HepG2 (cell line): Measurements from ENCODE around the gene SYS1. TPM values are rescaled to one million over a fixed set of nuclear protein-coding genes. Genes with fewer than 3 reads are reported as not detected.
A peak's percentile ranks its signal among the peaks of the same experiment; 100 is the strongest.

Experiments
- ATF3 ChIP-seq: sonication (generic); formaldehyde crosslinking; IDR thresholded peaks from 2 replicates; pipeline ENCODE4 v1.4.0; 2020; ENCODE audit warnings: missing genetic modification reagents
- BORCS8-MEF2B ChIP-seq: sonication (generic); formaldehyde crosslinking; IDR thresholded peaks from 2 replicates; pipeline ENCODE4 v1.8.0; 2022; ENCODE audit warnings: mild to moderate bottlenecking, missing genetic modification reagents
- HMG20B ChIP-seq: conservative IDR thresholded peaks from 2 replicates; pipeline ENCODE4 v1.6.1; 2016; ENCODE audit warnings: missing genetic modification reagents, missing compliant biosample characterization
- ISL2 ChIP-seq: sonication (generic); formaldehyde crosslinking; IDR thresholded peaks from 2 replicates; pipeline ENCODE4 v1.5.0; 2020; ENCODE audit warnings: missing genetic modification reagents
- MAZ ChIP-seq, 2 experiments: sonication (generic) in 1 of 2; formaldehyde crosslinking in 1 of 2; IDR thresholded peaks; 2 replicates each; pipeline versions ENCODE4 v1.5.0 to v1.6.1; 2012 to 2020; ENCODE audit warnings: low read depth in 2 of 2, mild to moderate bottlenecking in 2 of 2, borderline replicate concordance in 1 of 2, improper control_type of control experiment in 1 of 2, low read length in 1 of 2, missing genetic modification reagents in 1 of 2, moderate library complexity in 1 of 2
- NKX3-1 ChIP-seq: sonication (generic); formaldehyde crosslinking; IDR thresholded peaks from 2 replicates; pipeline ENCODE4 v1.5.0; 2020; ENCODE audit warnings: missing genetic modification reagents
- RFXAP ChIP-seq: sonication (generic); formaldehyde crosslinking; IDR thresholded peaks from 2 replicates; pipeline ENCODE4 v1.4.0; 2020; ENCODE audit warnings: missing genetic modification reagents, borderline replicate concordance
- SOX13 ChIP-seq, 3 experiments: fragments of 450-650 bp in 1 of 3; sonication (generic) in 1 of 3; formaldehyde crosslinking in 1 of 3; IDR thresholded peaks in 2 of 3; conservative IDR thresholded peaks in 1 of 3; 2 replicates each; pipeline versions ENCODE4 v1.5.0 to v1.6.1; 2016 to 2020; ENCODE audit warnings: antibody characterized with exemption in 1 of 3, mild to moderate bottlenecking in 1 of 3, missing compliant biosample characterization in 1 of 3, missing genetic modification reagents in 1 of 3, moderate library complexity in 1 of 3
- TBL1XR1 ChIP-seq: fragments of 150-350 bp; IDR thresholded peaks from 2 replicates; pipeline ENCODE4 v1.6.1; 2014; ENCODE audit warnings: borderline replicate concordance, low read length; ENCODE audit not compliant: partially characterized antibody
- ZBTB37 ChIP-seq: sonication (generic); formaldehyde crosslinking; IDR thresholded peaks from 2 replicates; pipeline ENCODE4 v1.4.0; 2020; ENCODE audit warnings: mild to moderate bottlenecking, missing genetic modification reagents
- ZGPAT ChIP-seq: IDR thresholded peaks from 2 replicates; pipeline ENCODE4 v1.6.1; 2016; ENCODE audit warnings: mild to moderate bottlenecking
- ZNF205 ChIP-seq: IDR thresholded peaks from 2 replicates; pipeline ENCODE4 v1.6.1; 2018; ENCODE audit warnings: missing biosample characterization, missing genetic modification reagents
- ZNF224 ChIP-seq: sonication (generic); formaldehyde crosslinking; IDR thresholded peaks from 2 replicates; pipeline ENCODE4 v1.5.0; 2020; ENCODE audit warnings: mild to moderate bottlenecking, missing genetic modification reagents
- ZNF496 ChIP-seq: sonication (generic); formaldehyde crosslinking; IDR thresholded peaks from 2 replicates; pipeline ENCODE4 v1.8.1; 2023; ENCODE audit warnings: mild to moderate bottlenecking, moderate library complexity, missing genetic modification reagents; ENCODE audit not compliant: insufficient replicate concordance
- ZNF614 ChIP-seq: IDR thresholded peaks from 2 replicates; pipeline ENCODE4 v1.6.1; 2018; ENCODE audit warnings: missing biosample characterization, missing genetic modification reagents, inconsistent platforms, borderline replicate concordance
- polyA plus RNA-seq, 8 experiments: library from polyadenylated mRNA; depleted of rRNA in 3 of 8; stranded (reverse) in 7 of 8; unstranded in 1 of 8; fragments of >200 nt; fragmentation: Illumina TruSeq in 4 of 8; extraction: Trizol in 4 of 8; gene quantifications; 2 replicates each; pipeline versions ENCODE4 v1.2.1 to v1.2.3, GENCODE V29; 2011 to 2016; ENCODE audit warnings: low read depth in 4 of 8, missing spikeins in 1 of 8, mixed read lengths in 1 of 8; ENCODE audit not compliant: insufficient read depth in 1 of 8
- total RNA-seq, 5 experiments: library from RNA; depleted of rRNA; stranded (reverse); fragments of >200 nt; fragmentation: Illumina TruSeq; extraction: Trizol; gene quantifications; 2 replicates each; pipeline ENCODE4 v1.2.3, GENCODE V29; 2016; ENCODE audit warnings: low read depth in 1 of 5
- TF ChIP-seq, protein P1 (sequence below): IDR thresholded peaks from 2 replicates; pipeline ENCODE4 v1.6.1; 2016; ENCODE audit warnings: missing compliant biosample characterization, missing genetic modification reagents, borderline replicate concordance
- TF ChIP-seq, protein P2 (sequence below): sonication (generic); formaldehyde crosslinking; IDR thresholded peaks from 2 replicates; pipeline ENCODE4 v1.8.0; 2023; ENCODE audit warnings: mild to moderate bottlenecking, missing genetic modification reagents

The SYS1 gene
- total and polyA plus RNA-seq, 2 of the 13 experiments (the other 11 are each of a cell fraction or from before 2014, with no cell fraction given), result 38.3 to 65.6 TPM

GRCh38 chr20:45344168-45344860 is 18.6 kb upstream of the SYS1 start (continued):
- peak; percentile 86 for TF ChIP-seq ATF3
- TF ChIP-seq, protein P1, sequence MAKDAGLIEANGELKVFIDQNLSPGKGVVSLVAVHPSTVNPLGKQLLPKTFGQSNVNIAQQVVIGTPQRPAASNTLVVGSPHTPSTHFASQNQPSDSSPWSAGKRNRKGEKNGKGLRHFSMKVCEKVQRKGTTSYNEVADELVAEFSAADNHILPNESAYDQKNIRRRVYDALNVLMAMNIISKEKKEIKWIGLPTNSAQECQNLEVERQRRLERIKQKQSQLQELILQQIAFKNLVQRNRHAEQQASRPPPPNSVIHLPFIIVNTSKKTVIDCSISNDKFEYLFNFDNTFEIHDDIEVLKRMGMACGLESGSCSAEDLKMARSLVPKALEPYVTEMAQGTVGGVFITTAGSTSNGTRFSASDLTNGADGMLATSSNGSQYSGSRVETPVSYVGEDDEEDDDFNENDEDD (CRISPR knock-in tag), result peak; percentile 12; the same call in 1 of the 2 replicates
- TF ChIP-seq BORCS8-MEF2B (CRISPR knock-in tag), result 0 out of 2 replicates have a peak, but pooled peaks have one; percentile 46
- TF ChIP-seq ZNF205 (CRISPR knock-in tag), result 0 out of 2 replicates have a peak, but pooled peaks have one; percentile 30
- no peak for TF ChIP-seq SOX13 (IDR thresholded peaks at IDR 0.05)
- peak in 1 of 2 experiments; percentile 39; a peak in 2 of 4 replicates for TF ChIP-seq SOX13 (CRISPR knock-in tag; conservative IDR thresholded peaks at IDR 0.05 in 1 of 2, IDR thresholded peaks at IDR 0.05 in 1 of 2)
- no peak for TF ChIP-seq ZNF496 (CRISPR knock-in tag)
- no peak for TF ChIP-seq NKX3-1
- TF ChIP-seq ZNF224 (CRISPR knock-in tag), result 0 out of 2 replicates have a peak, but pooled peaks have one; percentile 79
- TF ChIP-seq ZNF614 (CRISPR knock-in tag), result 0 out of 2 replicates have a peak, but pooled peaks have one; percentile 20
- TF ChIP-seq ZGPAT, result peak; percentile 45
- TF ChIP-seq ISL2 (CRISPR knock-in tag), result peak; percentile 46
- TF ChIP-seq TBL1XR1, result peak; percentile 45
- peak; percentile 11; the same call in 1 of the 2 replicates for TF ChIP-seq HMG20B (CRISPR knock-in tag)
- 0 out of 2 replicates have a peak, but pooled peaks have one; percentile 58 for TF ChIP-seq ZBTB37
- TF ChIP-seq RFXAP (CRISPR knock-in tag), result peak; percentile 64; the same call in 1 of the 2 replicates
- 0 out of 2 replicates have a peak, but pooled peaks have one; percentile 45 for TF ChIP-seq MAZ (IDR thresholded peaks at IDR 0.05; ENCODE audit: borderline replicate concordance, low read depth, low read length)
- peak; percentile 22; the same call in 1 of the 2 replicates for TF ChIP-seq MAZ (CRISPR knock-in tag; IDR thresholded peaks at IDR 0.05; ENCODE audit: low read depth)
- TF ChIP-seq, protein P2, sequence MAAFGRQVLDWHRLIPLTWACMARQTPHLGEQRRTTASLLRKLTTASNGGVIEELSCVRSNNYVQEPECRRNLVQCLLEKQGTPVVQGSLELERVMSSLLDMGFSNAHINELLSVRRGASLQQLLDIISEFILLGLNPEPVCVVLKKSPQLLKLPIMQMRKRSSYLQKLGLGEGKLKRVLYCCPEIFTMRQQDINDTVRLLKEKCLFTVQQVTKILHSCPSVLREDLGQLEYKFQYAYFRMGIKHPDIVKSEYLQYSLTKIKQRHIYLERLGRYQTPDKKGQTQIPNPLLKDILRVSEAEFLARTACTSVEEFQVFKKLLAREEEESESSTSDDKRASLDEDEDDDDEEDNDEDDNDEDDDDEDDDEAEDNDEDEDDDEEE (CRISPR knock-in tag), result no peak
